Iris pigment epithelial cell (primary cell): ENCODE data around the gene TMEM116.
A peak's percentile ranks its signal among the peaks of the same experiment; 100 is the strongest.
"Not testable (repeated sequence)": the region's sequence is repeated elsewhere in the genome, so short reads cannot be mapped to it uniquely, and the experiment has no call there.

Experiments
- DNase-seq: peaks from one replicate; pipeline ENCODE4 v3.0.0-alpha.2; 2011; ENCODE audit warnings: low read depth

TMEM116 gene

GRCh38 chr12:111976291-111976690 lies 36.7 kb downstream of the TMEM116 start:
- peak; percentile 66 for DNase-seq

DNA sequence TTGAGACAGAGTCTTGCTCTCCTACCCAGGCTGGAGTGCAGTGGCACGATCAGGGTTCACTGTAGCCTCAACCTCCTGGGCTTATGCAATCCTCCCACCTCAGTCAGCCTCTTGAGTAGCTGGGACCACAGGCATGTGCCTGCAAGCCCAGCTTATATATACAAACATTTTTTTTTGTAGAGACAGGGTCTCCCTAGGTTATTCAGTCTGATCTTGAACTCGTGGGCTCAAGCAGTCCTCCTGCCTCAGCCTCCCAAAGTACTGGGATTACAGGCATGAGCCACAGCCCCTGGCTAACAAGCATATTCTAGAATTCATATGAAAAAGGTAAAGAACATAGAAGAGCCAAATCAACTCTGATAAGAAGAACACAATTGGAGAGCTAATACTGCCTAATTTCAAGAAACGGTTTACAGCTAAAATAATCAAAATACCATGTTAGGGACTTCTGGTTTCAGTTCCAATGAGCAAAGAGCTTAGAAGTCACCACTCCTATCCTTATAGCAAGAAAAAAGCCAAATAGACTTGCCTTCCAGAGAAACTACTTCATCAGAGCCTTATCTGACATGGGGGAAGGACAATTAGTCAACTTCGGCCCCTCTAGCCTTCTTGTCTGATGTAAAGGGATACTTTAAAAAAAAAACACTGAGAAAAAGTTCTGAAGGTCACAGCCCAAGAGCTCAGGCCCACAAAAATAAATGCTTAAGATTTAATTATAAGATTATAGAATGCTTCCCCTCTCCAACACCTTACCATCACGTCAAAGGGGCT lies 37.6 kb downstream of the TMEM116 start:
- peak; percentile 88 for DNase-seq

GRCh38 chr12:111971800-111972199 lies 41.2 kb downstream of the TMEM116 start:
- DNase-seq: no peak

DNA sequence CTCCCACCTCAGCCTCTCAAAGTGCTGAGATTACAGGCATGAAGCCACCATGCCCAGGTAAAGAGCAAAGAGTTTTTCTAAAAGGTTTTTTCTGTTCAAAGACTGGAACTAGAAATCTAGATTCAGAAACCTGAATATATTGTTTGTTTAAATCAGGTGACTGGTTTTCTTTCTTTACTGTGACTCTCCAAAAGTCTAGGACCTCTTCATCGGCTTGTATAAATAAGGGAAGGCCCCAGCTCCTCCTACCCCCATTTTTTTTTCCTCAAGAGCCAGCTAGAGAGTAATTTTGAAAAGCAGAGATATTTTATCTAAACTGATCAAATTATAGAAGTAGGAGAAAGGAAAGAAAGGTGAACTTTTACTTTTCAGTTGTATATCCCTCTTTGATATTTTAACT lies 48.0 kb downstream of the TMEM116 start:
- DNase-seq: no peak

GRCh38 chr12:111959518-111959917 lies 53.4 kb downstream of the TMEM116 start:
- DNase-seq: not testable (repeated sequence)

GRCh38 chr12:111957224-111957623 lies 55.7 kb downstream of the TMEM116 start:
- not testable (repeated sequence) for DNase-seq

- no peak for DNase-seq
Measured at GRCh38 chr12:111954969-111955368, 58.0 kb downstream of the TMEM116 start.

- DNase-seq: peak; percentile 31
Measured at GRCh38 chr12:111953455-111953854, 59.5 kb downstream of the TMEM116 start.

DNA sequence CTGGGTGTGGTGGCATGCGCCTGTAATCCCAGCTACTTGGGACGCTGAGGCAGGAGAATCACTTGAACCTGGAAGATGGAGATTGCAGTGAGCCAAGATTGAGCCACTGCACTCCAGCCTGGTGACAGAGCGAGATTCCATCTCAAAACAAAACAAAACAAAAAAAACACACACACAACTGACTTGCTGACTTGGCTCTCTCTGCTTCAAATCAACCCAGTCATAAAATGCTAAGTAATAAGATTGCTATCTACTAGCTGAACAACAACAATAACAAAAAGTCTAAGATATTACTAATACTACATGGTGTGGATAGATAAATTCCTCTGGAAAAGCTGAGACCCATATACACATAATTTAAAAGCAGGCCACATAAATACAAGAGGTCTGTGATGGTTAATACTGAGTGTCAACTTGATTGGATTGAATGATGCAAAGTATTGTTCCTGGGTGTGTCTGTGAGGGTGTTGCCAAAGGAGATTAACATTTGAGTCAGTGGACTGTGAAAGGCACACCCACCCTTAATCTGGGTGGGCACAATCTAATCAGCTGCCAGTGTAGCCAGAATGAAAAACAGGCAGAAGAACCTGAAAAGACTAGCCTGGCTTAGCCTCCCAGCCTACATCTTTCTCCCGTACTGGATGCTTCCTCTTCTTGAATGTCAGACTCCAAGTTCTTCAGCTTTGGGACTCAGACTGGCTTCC lies 60.7 kb downstream of the TMEM116 start:
- not testable (repeated sequence) for DNase-seq

DNA sequence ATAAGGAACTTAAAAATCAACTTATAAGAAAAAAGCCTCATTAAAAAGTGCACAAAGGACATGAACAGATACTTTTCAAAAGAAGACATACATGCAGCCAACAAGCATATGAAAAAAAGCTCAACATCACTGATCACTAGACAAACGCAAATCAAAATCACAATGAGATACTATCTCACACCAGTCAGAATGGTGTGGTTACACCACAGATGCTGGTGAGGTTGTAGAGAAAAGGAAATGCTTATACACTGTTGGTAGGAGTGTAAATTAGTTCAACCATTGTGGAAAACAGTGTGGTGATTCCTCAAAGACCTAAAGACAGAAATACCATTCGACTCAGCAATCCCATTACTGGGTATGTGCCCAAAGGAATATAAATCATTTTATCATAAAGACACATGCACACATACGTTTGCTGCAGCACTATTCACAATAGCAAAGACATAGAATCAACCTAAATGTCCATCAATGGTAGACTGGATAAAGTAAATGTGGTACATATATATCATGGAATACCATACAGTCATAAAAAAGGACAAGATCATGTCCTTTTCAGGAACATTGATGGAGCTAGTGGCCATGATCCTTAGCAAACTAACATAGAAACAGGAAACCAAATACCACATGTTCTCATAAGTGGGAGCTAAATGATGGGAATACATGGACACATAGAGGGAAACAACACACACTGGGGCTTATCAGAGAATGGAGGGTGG lies 61.8 kb downstream of the TMEM116 start:
- DNase-seq: not testable (repeated sequence)

DNA sequence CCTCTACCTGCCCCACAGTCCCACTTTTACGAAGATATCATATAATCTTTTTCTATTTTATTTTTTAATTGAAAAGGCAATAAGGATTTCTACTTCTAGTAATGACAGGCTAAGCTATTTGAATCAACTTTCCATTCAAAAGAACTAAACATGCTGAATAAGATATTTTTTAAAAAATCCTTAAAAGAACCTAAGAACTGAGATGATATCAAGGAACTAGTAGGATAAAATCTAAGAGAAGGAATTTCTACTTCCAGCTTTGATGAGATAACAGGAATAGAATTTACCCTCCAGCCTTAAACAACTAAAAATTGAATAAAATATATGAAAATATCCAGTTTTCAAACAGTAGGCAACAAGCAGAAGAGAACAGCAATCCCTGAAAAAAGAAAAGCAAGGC lies 69.0 kb downstream of the TMEM116 start:
- DNase-seq: no peak

- DNase-seq: peak; percentile 90
Measured at GRCh38 chr12:111942557-111942956, 70.4 kb downstream of the TMEM116 start.

GRCh38 chr12:111937429-111937828 lies 75.5 kb downstream of the TMEM116 start:
- DNase-seq: peak; percentile 4

- DNase-seq: no peak
Measured at GRCh38 chr12:111936869-111937268, 76.1 kb downstream of the TMEM116 start.

DNA sequence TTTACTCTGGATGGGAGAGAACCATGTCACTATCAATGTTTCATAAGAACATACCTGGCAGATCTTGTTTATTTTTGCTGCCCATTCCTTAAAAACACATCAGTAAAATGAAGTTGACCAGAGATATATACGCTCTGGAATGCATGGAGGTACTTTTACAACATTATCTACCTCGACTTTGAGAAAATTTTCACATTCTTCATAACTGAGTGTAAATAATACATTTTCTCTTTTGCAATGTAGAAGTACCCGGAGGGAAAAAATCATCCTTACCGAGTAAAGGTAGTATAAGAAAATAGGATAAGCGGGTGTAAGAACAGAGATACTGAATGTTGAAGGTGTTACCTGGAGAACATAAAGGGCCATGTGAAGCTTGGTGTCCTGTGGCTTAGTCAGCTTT lies 80.7 kb downstream of the TMEM116 start:
- no peak for DNase-seq

DNA sequence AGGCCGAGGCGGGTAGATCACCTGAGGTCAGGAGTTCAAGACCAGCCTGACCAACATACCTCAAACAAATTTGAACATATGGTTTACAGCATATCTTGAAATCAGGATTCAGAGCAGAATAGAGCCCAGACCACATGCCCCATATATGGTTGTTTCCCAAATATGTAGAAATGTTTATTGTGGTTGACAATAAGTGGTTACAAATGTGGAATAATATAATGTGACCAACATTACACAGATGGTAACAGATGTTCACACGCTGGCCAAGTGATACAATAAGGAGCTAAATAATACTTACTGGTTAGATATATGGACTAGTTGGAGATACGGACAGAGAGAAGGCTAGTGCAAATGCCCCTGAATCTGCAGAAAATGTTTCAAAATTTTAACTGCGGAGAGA lies 85.6 kb downstream of the TMEM116 start:
- no peak for DNase-seq

DNA sequence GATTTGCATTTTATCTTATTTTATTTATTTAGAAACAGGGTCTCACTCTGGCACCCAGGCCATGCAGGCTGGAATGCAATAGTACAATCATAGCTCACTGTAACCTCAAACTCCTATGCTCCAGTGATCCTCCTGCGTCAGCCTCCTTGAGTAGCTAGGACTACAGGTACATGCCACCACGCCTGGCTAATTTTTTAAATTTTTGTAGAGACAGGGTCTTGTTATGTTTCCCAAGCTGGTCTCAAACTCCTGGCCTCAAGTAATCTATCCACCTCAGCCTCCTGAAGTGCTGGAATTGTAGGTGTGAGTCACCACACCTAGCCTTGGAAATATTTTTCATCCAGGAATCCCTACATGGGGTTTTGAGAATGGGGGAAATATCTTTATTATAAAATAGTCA lies 86.3 kb downstream of the TMEM116 start:
- no peak for DNase-seq

DNA sequence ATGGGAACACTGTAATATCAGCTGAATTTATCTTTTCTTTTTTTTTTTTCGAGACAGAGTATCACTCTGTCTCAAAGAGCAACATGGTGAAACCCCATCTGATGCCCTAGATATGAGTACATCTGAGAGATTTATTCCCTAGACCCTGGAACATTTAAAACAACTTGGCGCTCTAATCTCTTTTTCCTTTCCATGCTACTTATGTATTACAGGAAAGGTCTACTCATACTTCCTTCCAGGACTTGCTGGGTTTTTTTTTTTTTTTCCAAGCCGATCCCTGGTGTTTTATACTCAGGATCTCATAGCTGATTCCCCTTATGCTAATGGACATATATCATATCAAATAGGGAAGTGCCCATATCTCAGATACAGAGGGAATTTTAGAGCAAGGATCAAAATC lies 87.8 kb downstream of the TMEM116 start:
- no peak for DNase-seq

DNA sequence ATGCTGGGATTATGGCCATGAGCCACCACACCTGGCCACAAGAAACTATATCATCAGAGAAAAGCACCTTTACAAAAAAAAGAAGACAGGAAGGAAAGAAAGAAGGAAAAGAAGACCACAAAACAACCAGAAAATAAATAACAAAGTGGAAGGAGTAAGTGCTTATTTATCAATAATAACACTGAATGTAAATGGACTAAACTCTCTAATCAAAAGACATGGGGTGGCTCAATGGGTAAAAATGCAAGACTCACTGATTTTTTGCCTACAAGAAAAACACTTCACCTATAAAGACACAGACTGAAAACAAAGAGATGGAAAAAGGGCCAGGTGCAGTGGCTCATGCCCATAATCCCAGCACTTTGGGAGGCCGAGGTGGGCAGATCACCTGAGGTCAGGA lies 105.2 kb downstream of the TMEM116 start:
- DNase-seq: no peak

GRCh38 chr12:111905502-111905901 lies 107.5 kb downstream of the TMEM116 start:
- no peak for DNase-seq

DNA sequence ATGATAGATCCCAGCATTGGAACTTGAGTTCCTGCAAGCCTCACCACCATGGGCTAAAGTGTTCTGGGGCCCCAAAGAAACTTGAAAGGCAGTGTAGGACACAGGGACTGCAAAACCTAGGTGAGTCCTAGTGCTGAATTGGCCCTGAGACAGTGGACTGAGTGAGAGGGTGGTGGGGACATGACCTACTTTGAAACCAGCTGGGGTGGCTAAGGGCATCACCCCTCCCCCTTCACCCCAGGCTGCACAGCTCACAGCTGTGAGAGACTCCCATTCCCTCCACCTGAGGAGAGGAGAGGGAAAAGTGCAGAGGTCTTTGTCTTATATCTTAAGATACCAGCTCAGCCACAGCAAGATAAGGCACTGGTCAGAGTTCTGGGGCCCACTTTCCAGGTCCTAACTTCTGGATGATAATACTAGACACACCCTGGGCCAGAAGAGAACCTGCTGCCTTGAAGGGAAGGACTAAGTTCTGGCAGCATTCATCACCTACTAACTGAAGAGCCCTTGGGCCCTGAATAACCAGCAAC lies 108.5 kb downstream of the TMEM116 start:
- DNase-seq: no peak

DNA sequence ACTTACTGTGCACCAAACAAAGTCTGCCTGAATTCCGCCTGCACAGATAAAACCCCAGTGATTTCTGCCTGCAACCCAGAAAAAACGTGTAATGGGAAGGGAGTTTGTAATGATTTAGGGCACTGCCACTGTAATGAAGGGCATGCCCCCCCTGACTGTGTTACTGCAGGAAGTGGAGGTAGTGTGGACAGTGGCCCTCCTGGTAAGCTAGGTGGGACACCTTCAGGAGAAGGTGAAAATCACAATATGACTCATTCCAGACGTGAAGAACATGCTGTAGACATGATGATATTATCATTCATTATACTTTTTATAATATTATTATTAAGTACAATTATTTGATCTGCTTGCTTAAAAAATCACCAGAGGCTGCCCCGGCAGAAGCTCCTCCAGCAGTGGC lies 111.8 kb downstream of the TMEM116 start:
- no peak for DNase-seq

DNA sequence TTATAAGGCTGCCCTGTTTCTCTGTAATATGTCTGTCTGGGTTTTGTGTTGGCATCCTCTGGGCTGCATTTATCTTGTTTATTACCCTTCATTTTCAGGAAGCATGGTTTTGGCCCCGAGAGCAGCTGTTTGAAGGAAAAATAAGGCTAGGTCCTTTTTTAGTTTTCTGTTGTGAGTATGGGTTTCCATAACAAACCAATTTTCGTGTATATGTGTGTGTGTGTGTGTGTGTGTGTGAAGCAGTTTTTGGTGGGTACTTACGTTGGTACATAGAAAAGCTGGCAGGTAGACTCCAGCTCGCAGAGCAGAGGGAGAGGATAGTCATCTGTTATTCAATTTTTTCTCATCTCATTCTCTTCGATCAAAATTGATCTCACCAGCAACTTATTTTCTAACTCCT lies 118.4 kb downstream of the TMEM116 start:
- DNase-seq: no peak
